IMR-90 (cell line): ENCODE data around the gene RSBN1. TPM values are rescaled to one million over a fixed set of nuclear protein-coding genes. Genes with fewer than 3 reads are reported as not detected.

Experiments used
- ATAC-seq: fragments of 200-7000 bp; cut with Tn5 transposase; 2 replicates; pipeline ENCODE4 v1.9.1; 2020; ENCODE audit warnings: low read depth, mild to moderate bottlenecking, moderate library complexity
- BruUV-seq: library from RNA; stranded (reverse); fragments of 400-500 nt; replicated peaks from 2 replicates; lab custom pipeline; 2021; lab: Mats Ljungman, UMichigan
- CTCF ChIA-PET: fragments of 300-600 bp; formaldehyde crosslinking; extraction: SDS; loops from one replicate; lab custom pipeline; 2021; ENCODE audit warnings: antibody characterized with exemption; lab: Yijun Ruan, JAX
- POLR2A ChIA-PET: fragments of 300-600 bp; sonication (Branson Sonifier 250); formaldehyde crosslinking; loops from one replicate; lab custom pipeline; 2022; ENCODE audit warnings: antibody characterized with exemption; ENCODE audit not compliant: unreplicated experiment; lab: Charles Lee
- DNase-seq: peaks from one replicate; pipeline ENCODE4 v3.0.0; 2013
- H2AFZ ChIP-seq: replicated peaks from 2 replicates; pipeline ENCODE3; 2013; ENCODE audit warnings: low read length, mild to moderate bottlenecking; ENCODE audit not compliant: poor library complexity
- H2AK5ac ChIP-seq: 2 replicates; pipeline ENCODE4 v1.6.1; 2013; ENCODE audit warnings: low read depth, low read length, inconsistent platforms
- H2AK9ac ChIP-seq: replicated peaks from 2 replicates; pipeline ENCODE3; 2013; ENCODE audit warnings: mild to moderate bottlenecking, low read depth, low read length, moderate library complexity; ENCODE audit not compliant: poor library complexity
- H2BK120ac ChIP-seq: 2 replicates; pipeline ENCODE4 v1.6.1; 2013; ENCODE audit warnings: low read depth, low read length, inconsistent platforms
- H2BK15ac ChIP-seq: 3 replicates; pipeline ENCODE4 v1.6.1; 2013; ENCODE audit warnings: low read depth, low read length, inconsistent platforms
- H2BK20ac ChIP-seq: 2 replicates; pipeline ENCODE4 v1.6.1; 2013; ENCODE audit warnings: low read depth, mild to moderate bottlenecking, inconsistent platforms, low read length, moderate library complexity
- H2BK5ac ChIP-seq: 2 replicates; pipeline ENCODE4 v1.6.1; 2013; ENCODE audit warnings: mild to moderate bottlenecking, low read depth, low read length, inconsistent platforms; ENCODE audit not compliant: poor library complexity, severe bottlenecking
- H3K14ac ChIP-seq: replicated peaks from 2 replicates; pipeline ENCODE4 v1.6.1; 2013; ENCODE audit warnings: low read depth, low read length, inconsistent platforms
- H3K18ac ChIP-seq: 2 replicates; pipeline ENCODE4 v1.6.1; 2013; ENCODE audit warnings: low read depth, low read length, control low read depth
- H3K23ac ChIP-seq: 2 replicates; pipeline ENCODE4 v1.6.1; 2013; ENCODE audit warnings: low read depth, low read length, inconsistent platforms
- H3K27ac ChIP-seq: 2 replicates; pipeline ENCODE4 v1.5.1; 2013; ENCODE audit warnings: mild to moderate bottlenecking, control low read depth, low read length; ENCODE audit not compliant: insufficient read depth
- H3K27me3 ChIP-seq: 2 replicates; pipeline ENCODE4 v1.6.1; 2013; ENCODE audit warnings: low read length; ENCODE audit not compliant: control insufficient read depth, insufficient read depth
- H3K36me3 ChIP-seq: 2 replicates; pipeline ENCODE4 v1.6.1; 2013; ENCODE audit warnings: low read length, mixed read lengths; ENCODE audit not compliant: control insufficient read depth, insufficient read depth
- H3K4ac ChIP-seq: 2 replicates; pipeline ENCODE4 v1.6.1; 2013; ENCODE audit warnings: low read depth, low read length, inconsistent platforms
- H3K4me1 ChIP-seq: 2 replicates; pipeline ENCODE4 v1.6.1; 2013; ENCODE audit warnings: low read length, mixed read lengths; ENCODE audit not compliant: control insufficient read depth, insufficient read depth
- H3K4me2 ChIP-seq: 2 replicates; pipeline ENCODE4 v1.6.1; 2013; ENCODE audit warnings: low read depth, mild to moderate bottlenecking, control low read depth, low read length, moderate library complexity
- H3K4me3 ChIP-seq: 2 replicates; pipeline ENCODE4 v1.5.1; 2013; ENCODE audit warnings: low read depth, mild to moderate bottlenecking, control low read depth, low read length, moderate library complexity; ENCODE audit not compliant: insufficient read depth
- H3K56ac ChIP-seq: 2 replicates; pipeline ENCODE4 v1.6.1; 2013; ENCODE audit warnings: low read length, inconsistent platforms; ENCODE audit not compliant: insufficient read depth; ENCODE audit errors: extremely low read depth
- H3K79me1 ChIP-seq, 2 experiments: 2 replicates each; pipeline ENCODE4 v1.6.1; 2013; ENCODE audit warnings: low read length in 2 of 2, inconsistent platforms in 1 of 2, low read depth in 1 of 2
- H3K9ac ChIP-seq: 2 replicates; pipeline ENCODE4 v1.6.1; 2013; ENCODE audit warnings: low read depth, low read length, control low read depth
- H3K9me1 ChIP-seq: 2 replicates; pipeline ENCODE4 v1.6.1; 2013; ENCODE audit warnings: low read length, inconsistent platforms; ENCODE audit not compliant: insufficient read depth
- H3K9me3 ChIP-seq: 2 replicates; pipeline ENCODE4 v1.6.1; 2013; ENCODE audit warnings: low read length; ENCODE audit not compliant: control insufficient read depth, insufficient read depth
- H4K20me1 ChIP-seq: 2 replicates; pipeline ENCODE4 v1.6.1; 2013; ENCODE audit warnings: low read length, inconsistent platforms; ENCODE audit not compliant: insufficient read depth
- H4K5ac ChIP-seq: 2 replicates; pipeline ENCODE4 v1.6.1; 2013; ENCODE audit warnings: mild to moderate bottlenecking, low read depth, low read length, control low read depth
- H4K8ac ChIP-seq, 2 experiments: 2 replicates each; pipeline ENCODE4 v1.6.1; 2013; ENCODE audit warnings: low read depth in 2 of 2, low read length in 2 of 2, control low read depth in 1 of 2, inconsistent platforms in 1 of 2
- H4K91ac ChIP-seq: 2 replicates; pipeline ENCODE4 v1.6.1; 2013; ENCODE audit warnings: low read depth, low read length, inconsistent platforms; ENCODE audit not compliant: insufficient read depth
- BHLHE40 ChIP-seq: fragments of 150-350 bp; IDR thresholded peaks from 2 replicates; pipeline ENCODE4 v1.6.1; 2016; ENCODE audit warnings: mild to moderate bottlenecking, low read depth, low read length
- CHD1 ChIP-seq: IDR thresholded peaks from 2 replicates; pipeline ENCODE4 v1.6.1; 2012; ENCODE audit warnings: low read depth, low read length, improper control_type of control experiment
- NFE2L2 ChIP-seq: fragments of 150-350 bp; IDR thresholded peaks from 2 replicates; pipeline ENCODE4 v1.6.1; 2016; ENCODE audit warnings: low read depth, mild to moderate bottlenecking, low read length
- RFX5 ChIP-seq: IDR thresholded peaks from 2 replicates; pipeline ENCODE4 v1.8.0; 2012; ENCODE audit warnings: low read depth, mild to moderate bottlenecking, low read length, moderate library complexity
- WGBS, 2 experiments: methylation state at CpG; one replicate each; pipeline versions ENCODE4 v1.1.5 to v1.1.7; 2013; ENCODE audit warnings: missing lambda C conversion rate in 2 of 2; ENCODE audit not compliant: insufficient read length in 1 of 2; ENCODE audit errors: extremely low coverage in 2 of 2; 5-methylcytosine and 5-hydroxymethylcytosine counted together
- dilution Hi-C: fragments of 300-500 bp; cut with HindIII; formaldehyde crosslinking; loops from one replicate; pipeline ENCODE4 v1.14.3; 2018; ENCODE audit warnings: low sequenced_read_pairs; ENCODE audit not compliant: unreplicated experiment
- in situ Hi-C: fragments of 300-500 bp; cut with MboI; formaldehyde crosslinking; loops from 3 replicates; pipeline ENCODE4 v1.14.3; 2019; ENCODE audit warnings: low sequenced_read_pairs, inconsistent platforms, mixed read lengths
- intact Hi-C: fragments of 100-400 bp; cut with micrococcal nuclease; formaldehyde crosslinking; loops from 2 replicates; pipeline ENCODE4 v1.10.0; 2022
- polyA plus RNA-seq, 3 experiments: library from polyadenylated mRNA; depleted of rRNA; stranded (reverse); fragments of >200 nt; gene quantifications; 2 replicates each; pipeline ENCODE4 v1.2.3, GENCODE V29; 2012; ENCODE audit warnings: low replicate concordance in 1 of 3
- total RNA-seq: library from RNA; depleted of rRNA; stranded (reverse); fragments of >200 nt; gene quantifications from 2 replicates; pipeline ENCODE4 v1.2.3, GENCODE V29; 2012
- TF ChIP-seq, protein P1 (sequence below): fragments of 150-350 bp; IDR thresholded peaks from 2 replicates; pipeline ENCODE4 v1.6.1; 2016; ENCODE audit warnings: low read depth, mild to moderate bottlenecking, low read length, moderate library complexity, borderline replicate concordance

RSBN1 gene
- total and polyA plus RNA-seq, 2 of the 4 experiments (the other 2 are of a cell fraction): 5.3 to 11.7 TPM

DNA sequence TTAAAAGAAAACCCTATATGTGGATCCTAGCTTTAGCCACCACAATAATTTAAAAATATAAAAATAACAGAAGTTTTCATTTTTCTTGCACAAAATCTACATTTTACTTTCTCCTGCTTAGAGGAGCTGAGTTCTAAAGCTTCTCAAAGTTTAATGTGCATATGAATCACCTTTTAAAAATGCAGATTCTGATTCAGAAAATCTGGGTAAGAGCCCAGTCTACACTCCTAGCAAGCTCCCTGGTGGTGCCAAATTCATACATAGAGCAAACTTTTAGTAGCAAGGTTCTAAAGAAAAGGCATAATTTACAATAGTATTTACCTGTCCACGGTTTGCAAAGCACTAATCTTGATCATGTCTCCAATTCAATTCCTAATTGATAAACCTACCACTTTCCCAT, 19.3 kb downstream of the RSBN1 start (continued):
- TF ChIP-seq, protein P1, sequence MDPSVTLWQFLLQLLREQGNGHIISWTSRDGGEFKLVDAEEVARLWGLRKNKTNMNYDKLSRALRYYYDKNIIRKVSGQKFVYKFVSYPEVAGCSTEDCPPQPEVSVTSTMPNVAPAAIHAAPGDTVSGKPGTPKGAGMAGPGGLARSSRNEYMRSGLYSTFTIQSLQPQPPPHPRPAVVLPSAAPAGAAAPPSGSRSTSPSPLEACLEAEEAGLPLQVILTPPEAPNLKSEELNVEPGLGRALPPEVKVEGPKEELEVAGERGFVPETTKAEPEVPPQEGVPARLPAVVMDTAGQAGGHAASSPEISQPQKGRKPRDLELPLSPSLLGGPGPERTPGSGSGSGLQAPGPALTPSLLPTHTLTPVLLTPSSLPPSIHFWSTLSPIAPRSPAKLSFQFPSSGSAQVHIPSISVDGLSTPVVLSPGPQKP: no peak
- TF ChIP-seq NFE2L2: no peak

GRCh38 chr1:113792471-113792870, 19.8 kb downstream of the RSBN1 start:
- H3K79me1 ChIP-seq: peaks cover 43 to 59% of the 10 kb centered on the region in 2 experiments
- H3K9me1 ChIP-seq: peaks cover 12% of the 10 kb centered on the region
- TF ChIP-seq CHD1 (no peak), NFE2L2 (no peak), RFX5 (no peak), BHLHE40 (no peak)
- ATAC-seq (no peak), DNase-seq (no peak)
- no peak overlapping the region for H2BK120ac ChIP-seq
- ChIA-PET CTCF (interaction anchor here (0.6 kb wide), 1 partner anchor 1062 kb away, joined by 5 read pairs; no protein-coding TSS in a partner anchor), POLR2A (no interaction called here)
- peak overlapping the region; percentile 45; the same call in 1 of the 2 replicates for H2BK20ac ChIP-seq
- peak overlapping the region; percentile 23; the same call in 1 of the 2 replicates for H3K18ac ChIP-seq
- H2AK9ac ChIP-seq: no peak overlapping the region
- no peak overlapping the region for H2AFZ ChIP-seq
- peak overlapping the region; percentile 24; the same call in 1 of the 2 replicates for H3K14ac ChIP-seq
- BruUV-seq: no TSS peak
- in situ Hi-C loops: no loop called here
- dilution Hi-C loops: no loop called here
- no peak overlapping the region for H3K4me3 ChIP-seq
- peak overlapping the region; percentile 71 for H2BK5ac ChIP-seq
- peak overlapping the region; percentile 69 for H3K4ac ChIP-seq
- WGBS, 2 experiments: no CpG with 5 or more reads among the region's 5 CpGs
- H3K56ac ChIP-seq: no peak overlapping the region
- H4K5ac ChIP-seq: no peak overlapping the region
- intact Hi-C loops: no loop called here
- H3K36me3 ChIP-seq: peaks cover 9% of the 10 kb centered on the region
- H2BK15ac ChIP-seq: peak overlapping the region; percentile 62; the same call in 1 of the 3 replicates
- H3K4me2 ChIP-seq: no peak overlapping the region
- H3K27me3 ChIP-seq: no peaks in the 10 kb centered on the region
- no peak overlapping the region; the same call in 1 of the 2 replicates for H4K91ac ChIP-seq
- peak overlapping the region; percentile 58; the same call in 1 of the 2 replicates for H2AK5ac ChIP-seq
- 0 out of 2 replicates have a peak overlapping the region, but pooled peaks have one; percentile 4 for H3K23ac ChIP-seq
- H4K20me1 ChIP-seq: peaks cover 18% of the 10 kb centered on the region; the same call in 1 of the 2 replicates
- H3K9ac ChIP-seq: peak overlapping the region; percentile 34; the same call in 1 of the 2 replicates
- H3K9me3 ChIP-seq: no peaks in the 10 kb centered on the region
- peak overlapping the region in 1 of 2 experiments; percentile 46; a peak in 2 of 4 replicates for H4K8ac ChIP-seq
- no peak overlapping the region for H3K27ac ChIP-seq
- H3K4me1 ChIP-seq: peaks cover 4% of the 10 kb centered on the region; the same call in 1 of the 2 replicates
